HUES64 (cell line): ENCODE measurements around the gene S100PBP.

Source experiments
- H3K27ac ChIP-seq: 2 replicates; pipeline ENCODE4 v1.7.0; 2013; ENCODE audit warnings: low read depth, low read length, inconsistent platforms
- H3K27me3 ChIP-seq: 2 replicates; pipeline ENCODE4 v1.6.1; 2013; ENCODE audit warnings: mild to moderate bottlenecking, low read length; ENCODE audit not compliant: insufficient read depth
- H3K36me3 ChIP-seq: 2 replicates; pipeline ENCODE4 v1.6.1; 2013; ENCODE audit warnings: mild to moderate bottlenecking, low read length; ENCODE audit not compliant: insufficient read depth
- H3K4me1 ChIP-seq: 2 replicates; pipeline ENCODE4 v1.6.1; 2013; ENCODE audit warnings: mild to moderate bottlenecking, low read length, moderate library complexity; ENCODE audit not compliant: insufficient read depth
- H3K4me3 ChIP-seq: 2 replicates; pipeline ENCODE4 v1.5.1; 2013; ENCODE audit warnings: mild to moderate bottlenecking, low read length, moderate library complexity
- H3K9ac ChIP-seq: 2 replicates; pipeline ENCODE4 v1.6.1; 2013; ENCODE audit warnings: mild to moderate bottlenecking, low read depth, low read length
- H3K9me3 ChIP-seq: 2 replicates; pipeline ENCODE4 v1.6.1; 2013; ENCODE audit warnings: low read depth, low read length; ENCODE audit not compliant: insufficient read depth
- WGBS: fragments of 150-250, 120-280 bp; methylation state at CpG from one replicate; pipeline ENCODE4 v1.1.7; 2013; ENCODE audit warnings: missing lambda C conversion rate; 5-methylcytosine and 5-hydroxymethylcytosine counted together

S100PBP gene

GRCh38 chr1:32891630-32892029 is 74.2 kb downstream of the S100PBP start:
- Histone ChIP-seq H3K4me3 (no peak overlapping the region), H3K27me3 (peaks cover 26% of the 10 kb centered on the region), H3K4me1 (peaks cover 2% of the 10 kb centered on the region; the same call in 1 of the 2 replicates), H3K9me3 (no peaks in the 10 kb centered on the region), H3K9ac (no peak overlapping the region), H3K27ac (no peak overlapping the region), H3K36me3 (no peaks in the 10 kb centered on the region)
- 96% methylated on average over 3 of the region's 3 CpGs for WGBS

DNA sequence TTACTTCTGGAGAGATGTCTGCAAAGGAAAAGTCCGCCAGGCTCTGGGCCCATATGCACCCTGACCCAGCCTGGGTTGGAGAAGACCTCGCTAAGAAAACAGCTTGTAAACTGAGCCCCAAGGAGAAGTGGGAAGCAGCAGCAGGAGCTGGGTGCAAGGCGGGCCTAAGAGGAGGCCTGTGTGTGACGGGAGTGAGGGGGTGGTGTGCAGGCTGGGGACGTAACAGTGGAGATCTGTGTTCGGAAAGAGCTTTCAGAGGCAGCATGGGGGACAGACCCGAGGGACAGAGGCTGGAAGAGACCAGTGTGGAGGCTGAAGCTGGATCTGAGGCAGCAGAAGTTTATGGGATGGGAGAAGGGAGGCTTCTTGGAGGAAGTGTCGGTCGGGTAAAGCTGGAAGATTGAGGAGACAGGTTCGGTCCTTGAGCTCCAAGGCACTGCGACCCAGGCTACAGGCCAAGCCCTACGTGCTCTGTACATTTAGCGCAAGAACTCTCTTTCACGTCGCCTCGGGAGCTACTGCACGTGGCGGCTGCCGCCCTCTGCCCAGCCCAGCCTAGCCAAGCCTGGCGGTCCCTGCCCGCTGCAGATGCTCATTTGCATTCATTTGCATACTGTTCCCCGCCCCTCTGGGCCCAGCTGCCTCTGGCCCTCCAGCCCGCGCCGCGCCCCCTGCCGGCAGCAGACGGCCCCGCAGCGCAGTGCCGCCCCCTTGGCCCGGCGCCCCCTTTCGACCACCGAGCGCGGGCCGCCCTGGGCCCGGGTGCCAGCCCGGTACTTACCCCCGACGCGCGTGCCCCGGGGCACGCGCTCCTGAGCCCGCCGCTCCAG is 75.1 kb downstream of the S100PBP start:
- Histone ChIP-seq H3K27ac (no peak overlapping the region; the same call in 1 of the 2 replicates), H3K36me3 (no peaks in the 10 kb centered on the region), H3K27me3 (peaks cover 17% of the 10 kb centered on the region), H3K4me3 (peak overlapping the region; percentile 64), H3K9me3 (no peaks in the 10 kb centered on the region), H3K9ac (peak overlapping the region; percentile 60), H3K4me1 (peaks cover 2% of the 10 kb centered on the region; the same call in 1 of the 2 replicates)
- WGBS: 25% methylated on average over 49 of the region's 49 CpGs

DNA sequence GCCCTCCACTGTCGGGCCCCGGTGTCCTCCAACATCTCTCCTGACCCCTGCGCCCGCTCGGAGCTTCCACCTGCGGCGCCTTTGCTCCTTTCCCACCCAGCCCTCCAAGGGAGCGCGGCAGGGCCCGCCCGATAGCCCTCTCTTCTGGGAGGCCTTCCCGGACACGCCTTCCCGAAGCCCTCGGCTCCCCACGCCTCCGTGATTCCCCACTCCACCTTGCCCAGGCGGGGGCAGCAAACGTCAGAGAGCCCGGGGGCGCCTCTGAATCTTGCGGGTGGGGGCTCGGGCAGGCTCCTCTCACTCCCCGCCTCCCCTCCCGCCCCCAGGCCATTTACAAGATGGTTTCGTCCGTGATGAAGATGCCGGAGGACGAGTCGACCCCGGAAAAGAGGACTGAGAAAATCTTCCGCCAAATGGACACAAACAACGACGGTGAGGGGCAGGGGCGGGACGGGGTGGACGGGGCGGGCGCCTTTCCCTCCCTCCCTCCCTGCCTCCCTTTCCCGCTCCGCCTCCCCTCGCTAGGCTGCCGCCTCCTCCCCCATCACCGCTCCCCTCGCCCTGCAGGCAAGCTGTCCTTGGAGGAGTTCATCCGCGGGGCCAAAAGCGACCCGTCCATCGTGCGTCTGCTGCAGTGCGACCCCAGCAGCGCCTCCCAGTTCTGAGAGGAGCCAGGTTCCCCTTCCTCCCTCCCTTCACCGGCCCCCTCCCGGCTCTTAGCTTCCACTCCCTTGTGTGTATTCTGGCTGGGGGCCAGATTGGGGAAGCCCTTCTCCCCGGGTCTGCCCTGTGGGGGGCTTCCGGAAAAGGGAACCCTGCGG is 76.0 kb downstream of the S100PBP start:
- Histone ChIP-seq H3K9me3 (no peaks in the 10 kb centered on the region), H3K27ac (peak overlapping the region; percentile 33; the same call in 1 of the 2 replicates), H3K4me1 (peaks cover 2% of the 10 kb centered on the region; the same call in 1 of the 2 replicates), H3K4me3 (peak overlapping the region; percentile 64), H3K9ac (peak overlapping the region; percentile 60), H3K27me3 (peaks cover 15% of the 10 kb centered on the region), H3K36me3 (no peaks in the 10 kb centered on the region)
- WGBS: under 1% methylated on average over 58 of the region's 58 CpGs

DNA sequence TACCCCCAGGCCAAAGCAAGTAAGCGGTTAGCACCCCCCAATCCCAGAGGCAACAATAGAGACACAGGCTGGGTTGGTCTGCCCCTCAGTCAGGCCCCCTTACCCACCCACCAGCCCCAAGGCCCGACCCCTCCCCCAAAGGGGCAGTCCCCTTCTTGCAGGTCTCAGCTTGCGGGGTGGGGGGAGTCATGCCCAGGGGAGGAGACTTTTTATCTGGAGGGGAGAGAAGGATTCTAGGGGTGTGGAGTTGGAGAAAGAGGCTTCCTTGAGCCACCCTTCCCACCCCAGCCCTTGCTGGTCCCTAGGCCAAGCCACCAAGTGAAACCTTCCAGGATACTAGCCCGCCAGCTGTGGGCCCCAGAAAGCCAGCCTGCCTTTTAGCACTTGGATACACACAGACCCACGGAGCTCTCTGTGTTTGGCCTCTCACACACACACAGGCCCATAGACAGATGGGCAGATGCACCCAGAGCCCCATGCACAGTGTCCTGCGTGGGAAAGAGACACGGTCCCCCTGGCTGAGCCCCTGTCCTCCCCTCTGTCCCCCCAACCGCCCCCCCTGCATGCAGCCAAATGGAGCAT is 76.7 kb downstream of the S100PBP start:
- H3K4me1 ChIP-seq: peaks cover 2% of the 10 kb centered on the region; the same call in 1 of the 2 replicates
- H3K4me3 ChIP-seq: peak overlapping the region; percentile 64
- peak overlapping the region; percentile 33; the same call in 1 of the 2 replicates for H3K27ac ChIP-seq
- no peaks in the 10 kb centered on the region for H3K36me3 ChIP-seq
- H3K9ac ChIP-seq: peak overlapping the region; percentile 40
- WGBS: 62% methylated on average over 5 of the region's 8 CpGs
- peaks cover 19% of the 10 kb centered on the region for H3K27me3 ChIP-seq
- H3K9me3 ChIP-seq: no peaks in the 10 kb centered on the region

DNA sequence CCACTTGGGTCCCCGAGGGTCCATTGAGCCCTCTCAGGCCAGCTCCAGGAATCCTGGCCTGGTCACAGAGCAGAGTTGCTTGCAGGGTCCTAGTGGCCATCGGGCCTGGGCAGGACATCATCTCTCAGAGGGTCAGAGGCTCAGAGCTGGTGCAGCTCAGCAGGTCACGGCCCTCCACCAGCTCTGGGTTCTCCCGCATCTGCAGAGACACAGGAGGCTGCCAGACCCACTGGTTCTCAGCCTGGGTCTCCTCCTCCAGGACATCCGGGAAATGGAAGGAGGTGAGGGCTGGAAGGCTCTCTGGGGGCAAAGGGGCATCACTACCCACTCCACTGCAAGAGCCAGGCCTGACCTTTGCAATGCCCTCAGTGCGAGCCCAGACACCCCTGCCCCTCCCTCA is 77.2 kb downstream of the S100PBP start:
- H3K9me3 ChIP-seq: no peaks in the 10 kb centered on the region
- 68% methylated on average over 6 of the region's 6 CpGs for WGBS
- H3K36me3 ChIP-seq: no peaks in the 10 kb centered on the region
- no peak overlapping the region for H3K27ac ChIP-seq
- H3K4me3 ChIP-seq: no peak overlapping the region
- H3K27me3 ChIP-seq: peaks cover 25% of the 10 kb centered on the region
- H3K4me1 ChIP-seq: peaks cover 2% of the 10 kb centered on the region; the same call in 1 of the 2 replicates
- no peak overlapping the region for H3K9ac ChIP-seq

GRCh38 chr1:32895325-32896215 is 78.1 kb downstream of the S100PBP start:
- no peak overlapping the region for H3K27ac ChIP-seq
- H3K36me3 ChIP-seq: no peaks in the 10 kb centered on the region
- 93% methylated on average over 26 of the region's 26 CpGs for WGBS
- H3K4me1 ChIP-seq: peaks cover 2% of the 10 kb centered on the region; the same call in 1 of the 2 replicates
- H3K4me3 ChIP-seq: no peak overlapping the region
- no peak overlapping the region for H3K9ac ChIP-seq
- no peaks in the 10 kb centered on the region for H3K9me3 ChIP-seq
- H3K27me3 ChIP-seq: peaks cover 31% of the 10 kb centered on the region

GRCh38 chr1:32896451-32896850 is 79.0 kb downstream of the S100PBP start:
- Histone ChIP-seq H3K27me3 (peaks cover 38% of the 10 kb centered on the region), H3K27ac (no peak overlapping the region), H3K4me1 (peaks cover 2% of the 10 kb centered on the region; the same call in 1 of the 2 replicates), H3K9ac (no peak overlapping the region), H3K9me3 (no peaks in the 10 kb centered on the region), H3K36me3 (no peaks in the 10 kb centered on the region), H3K4me3 (no peak overlapping the region)
- WGBS: 83% methylated on average over 5 of the region's 5 CpGs

GRCh38 chr1:32897082-32898049 is 79.9 kb downstream of the S100PBP start:
- Histone ChIP-seq H3K9me3 (no peaks in the 10 kb centered on the region), H3K27me3 (peaks cover 39% of the 10 kb centered on the region), H3K27ac (no peak overlapping the region), H3K4me1 (peaks cover 2% of the 10 kb centered on the region; the same call in 1 of the 2 replicates), H3K36me3 (no peaks in the 10 kb centered on the region), H3K4me3 (no peak overlapping the region), H3K9ac (no peak overlapping the region)
- 87% methylated on average over 11 of the region's 11 CpGs for WGBS

DNA sequence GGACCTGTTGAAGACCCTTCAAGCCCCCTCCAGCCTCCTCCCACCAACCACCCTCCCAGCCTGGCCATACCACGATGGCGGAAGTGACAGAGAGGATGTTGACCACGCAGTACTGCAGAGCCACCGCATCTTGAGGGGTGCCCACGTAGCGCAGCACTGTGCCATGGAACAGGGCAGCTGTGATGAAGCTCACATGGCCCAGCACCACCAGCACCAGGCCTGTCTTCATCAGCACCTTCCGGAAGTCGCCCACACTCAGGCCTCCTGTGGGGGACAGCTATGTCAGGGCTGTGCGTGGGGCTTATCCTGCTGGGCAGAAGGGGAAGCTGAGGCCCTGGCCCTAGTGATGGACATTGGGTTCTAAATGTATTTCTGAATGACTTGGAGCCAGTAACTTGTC is 80.6 kb downstream of the S100PBP start:
- H3K36me3 ChIP-seq: no peaks in the 10 kb centered on the region

More for the DNA sequence above, 80.6 kb downstream of the S100PBP start:
- H3K4me1 ChIP-seq: peaks cover 2% of the 10 kb centered on the region; the same call in 1 of the 2 replicates
- H3K27me3 ChIP-seq: peaks cover 41% of the 10 kb centered on the region
- no peak overlapping the region for H3K27ac ChIP-seq
- 95% methylated on average over 9 of the region's 9 CpGs for WGBS
- no peaks in the 10 kb centered on the region for H3K9me3 ChIP-seq
- H3K9ac ChIP-seq: no peak overlapping the region
- H3K4me3 ChIP-seq: no peak overlapping the region
